22Rv1 (cell line): ENCODE data around the gene TMEM9.

ENCODE experiments used
- CTCF ChIP-seq: fragments of 450-650 bp; IDR thresholded peaks from 2 replicates; pipeline ENCODE4 v1.5.1; 2017; ENCODE audit warnings: mild to moderate bottlenecking
- ZFX ChIP-seq: fragments of 450-650 bp; IDR thresholded peaks from 2 replicates; pipeline ENCODE4 v1.6.1; 2017; ENCODE audit warnings: antibody characterized with exemption, borderline replicate concordance

GRCh38 chr1:201189085-201189484, 34.8 kb upstream of the TMEM9 start:
- no peak for TF ChIP-seq CTCF
- no peak for TF ChIP-seq ZFX
